OCI-LY3 (cell line): Measurements from ENCODE around the gene ESPN.
"Not testable (repeated sequence)": the region's sequence is repeated elsewhere in the genome, so short reads cannot be mapped to it uniquely, and the experiment has no call there.

Experiments used
- EZH2phosphoT487 ChIP-seq: fragments of 200-600 bp; shearing (Covaris generic); IDR thresholded peaks from 2 replicates; pipeline ENCODE4 v1.6.1; 2018; ENCODE audit warnings: antibody characterized with exemption, mixed run types, low read depth
- TF ChIP-seq, protein P1 (sequence below): fragments of 200-600, 300-600 bp; sonication (generic); IDR thresholded peaks from 2 replicates; pipeline ENCODE4 v1.5.1; 2014; ENCODE audit warnings: antibody characterized with exemption, low read length, low read depth

DNA sequence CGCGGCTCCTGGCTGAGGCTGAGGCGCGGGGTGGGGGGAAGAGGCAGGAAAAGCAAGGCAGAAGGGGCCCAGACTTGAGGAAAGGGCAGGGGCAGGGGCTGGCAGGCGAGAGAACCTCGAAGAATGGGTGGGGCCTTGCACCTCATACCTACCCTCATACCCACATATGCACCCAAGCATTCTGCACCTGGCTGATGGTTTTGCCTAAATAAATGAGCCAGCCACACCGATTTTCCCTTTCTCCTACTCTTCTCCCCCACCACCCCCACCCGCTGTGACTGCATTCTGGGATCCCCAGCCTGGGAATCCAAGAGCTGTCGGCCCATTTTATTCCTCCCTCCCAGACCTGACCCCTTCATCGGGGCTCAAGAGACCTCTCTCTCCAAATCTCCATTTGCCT, 25.9 kb downstream of the ESPN start:
- TF ChIP-seq, protein P1, sequence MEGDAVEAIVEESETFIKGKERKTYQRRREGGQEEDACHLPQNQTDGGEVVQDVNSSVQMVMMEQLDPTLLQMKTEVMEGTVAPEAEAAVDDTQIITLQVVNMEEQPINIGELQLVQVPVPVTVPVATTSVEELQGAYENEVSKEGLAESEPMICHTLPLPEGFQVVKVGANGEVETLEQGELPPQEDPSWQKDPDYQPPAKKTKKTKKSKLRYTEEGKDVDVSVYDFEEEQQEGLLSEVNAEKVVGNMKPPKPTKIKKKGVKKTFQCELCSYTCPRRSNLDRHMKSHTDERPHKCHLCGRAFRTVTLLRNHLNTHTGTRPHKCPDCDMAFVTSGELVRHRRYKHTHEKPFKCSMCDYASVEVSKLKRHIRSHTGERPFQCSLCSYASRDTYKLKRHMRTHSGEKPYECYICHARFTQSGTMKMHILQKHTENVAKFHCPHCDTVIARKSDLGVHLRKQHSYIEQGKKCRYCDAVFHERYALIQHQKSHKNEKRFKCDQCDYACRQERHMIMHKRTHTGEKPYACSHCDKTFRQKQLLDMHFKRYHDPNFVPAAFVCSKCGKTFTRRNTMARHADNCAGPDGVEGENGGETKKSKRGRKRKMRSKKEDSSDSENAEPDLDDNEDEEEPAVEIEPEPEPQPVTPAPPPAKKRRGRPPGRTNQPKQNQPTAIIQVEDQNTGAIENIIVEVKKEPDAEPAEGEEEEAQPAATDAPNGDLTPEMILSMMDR, result not testable (repeated sequence)
- not testable (repeated sequence) for TF ChIP-seq EZH2phosphoT487
